ENCODE measurements around the gene AGAP6. TPM values are rescaled to one million over a fixed set of nuclear protein-coding genes. Genes with fewer than 3 reads are reported as not detected.
"Not testable (repeated sequence)": the region's sequence is repeated elsewhere in the genome, so short reads cannot be mapped to it uniquely, and the experiment has no call there.

AGAP6 gene
- total RNA-seq, 1 experiment from 2014 or later, result 13.4 TPM

- DNase-seq, result peak; percentile 86
- peak within 1 kb of the TSS; percentile 13 for H3K18ac ChIP-seq (ENCODE audit: insufficient read length, low read depth, low read length)
- H2AK5ac ChIP-seq (ENCODE audit: insufficient read length, low read length); H3K4me1 ChIP-seq (ENCODE audit: insufficient read depth, low read length); H3K27me3 Mint-ChIP-seq (ENCODE audit: low read depth); H3K9me3 Mint-ChIP-seq; H3K27ac ChIP-seq (ENCODE audit: insufficient read length, low read depth, low read length); H4K5ac ChIP-seq (ENCODE audit: insufficient read length, low read depth, low read length); H2BK20ac ChIP-seq (ENCODE audit: low read depth, low read length, poor library complexity, severe bottlenecking); H4K8ac ChIP-seq (replicated peaks; ENCODE audit: insufficient read length, low read depth, low read length); H3K27me3 ChIP-seq (ENCODE audit: insufficient read depth, low read length); H2BK15ac ChIP-seq (ENCODE audit: low read depth, low read length); H2BK120ac ChIP-seq (ENCODE audit: low read depth, low read length, poor library complexity, severe bottlenecking); H2BK12ac ChIP-seq (ENCODE audit: insufficient read length, low read depth, low read length); H2BK5ac ChIP-seq (ENCODE audit: insufficient read length, low read length); H3K4ac ChIP-seq (ENCODE audit: low read depth, low read length); H3K79me1 ChIP-seq (ENCODE audit: insufficient read depth, low read depth, low read length, poor library complexity, severe bottlenecking); H4K91ac ChIP-seq (ENCODE audit: insufficient read length, low read depth, low read length); H3K9me3 ChIP-seq (ENCODE audit: control insufficient read depth, low read depth, low read length); H3K23ac ChIP-seq (ENCODE audit: insufficient read length, low read depth, low read length); H3K14ac ChIP-seq (ENCODE audit: insufficient read depth, low read length); H4K20me1 ChIP-seq (ENCODE audit: control insufficient read depth, insufficient read depth, insufficient read length); H2AFZ ChIP-seq (ENCODE audit: low read length); H3K23me2 ChIP-seq (ENCODE audit: insufficient read length, low read depth, low read length, poor library complexity, severe bottlenecking); H3K56ac ChIP-seq (ENCODE audit: insufficient read length, low read depth, low read length); H3T11ph ChIP-seq (ENCODE audit: low read length): not testable (repeated sequence)
- Mint-ChIP-seq H3K4me3 (peak within 1 kb of the TSS; percentile 96 to 99), H3K4me1 (peaks cover 7 to 22% of the 10 kb centered on the region in 2 experiments), H3K27ac (peak within 1 kb of the TSS; percentile 98 to 100 (median 99)), H3K36me3 (ENCODE audit: insufficient read depth in 1 of 3, low read depth in 3 of 3) (peaks cover 5 to 21% (median 10%) of the 10 kb centered on the region in 3 experiments; a peak in 6 of 7 replicates)
- H3K4me2 ChIP-seq (ENCODE audit: insufficient read depth, insufficient read length, low read length), result peak within 1 kb of the TSS; percentile 76
- WGBS (ENCODE audit: extremely low coverage, insufficient read length, low lambda C conversion rate), result no CpG with 5 or more reads among the region's 81 CpGs
- 0 out of 3 replicates have a peak, but pooled peaks have one; percentile 20 for TF ChIP-seq CTCF (conservative IDR thresholded peaks at IDR 0.05)
- H3K9ac ChIP-seq (ENCODE audit: extremely low read depth, insufficient read length, low read length), result peak within 1 kb of the TSS; percentile 89
- peaks cover 22% of the 10 kb centered on the region; the same call in 1 of the 2 replicates for H3K79me2 ChIP-seq (ENCODE audit: insufficient read depth, low read length)
Measured at GRCh38 chr10:49941447-49942338, 46.5 kb upstream of the AGAP6 start, which contains the start of the genes PARG and TIMM23B. TSS of gene PARG (minus strand) at chr10:49942027. CDS start at chr10:49941725, 302 bp downstream. TSS of gene TIMM23B (plus strand) at chr10:49942053. CDS start at chr10:49942195, 142 bp downstream.

- H2BK20ac ChIP-seq (ENCODE audit: low read depth, low read length, poor library complexity, severe bottlenecking), result not testable (repeated sequence)
- peak overlapping the region; percentile 13 for H3K18ac ChIP-seq (ENCODE audit: insufficient read length, low read depth, low read length)
Measured at GRCh38 chr10:49942339-49942705, 45.9 kb upstream of the AGAP6 start.

More at GRCh38 chr10:49942339-49942705, 45.9 kb upstream of the AGAP6 start:
- not testable (repeated sequence) for H4K91ac ChIP-seq (ENCODE audit: insufficient read length, low read depth, low read length); H2BK12ac ChIP-seq (ENCODE audit: insufficient read length, low read depth, low read length); H3K56ac ChIP-seq (ENCODE audit: insufficient read length, low read depth, low read length); H3K27me3 Mint-ChIP-seq (ENCODE audit: low read depth); H3K27me3 ChIP-seq (ENCODE audit: insufficient read depth, low read length); H2BK120ac ChIP-seq (ENCODE audit: low read depth, low read length, poor library complexity, severe bottlenecking); H2BK5ac ChIP-seq (ENCODE audit: insufficient read length, low read length); H3K9me3 Mint-ChIP-seq; H3K23ac ChIP-seq (ENCODE audit: insufficient read length, low read depth, low read length); H2BK15ac ChIP-seq (ENCODE audit: low read depth, low read length); H2AFZ ChIP-seq (ENCODE audit: low read length); H3K9me3 ChIP-seq (ENCODE audit: control insufficient read depth, low read depth, low read length); H3K4me1 ChIP-seq (ENCODE audit: insufficient read depth, low read length); H2AK5ac ChIP-seq (ENCODE audit: insufficient read length, low read length); DNase-seq; H3K23me2 ChIP-seq (ENCODE audit: insufficient read length, low read depth, low read length, poor library complexity, severe bottlenecking); H4K5ac ChIP-seq (ENCODE audit: insufficient read length, low read depth, low read length); H3K79me1 ChIP-seq (ENCODE audit: insufficient read depth, low read depth, low read length, poor library complexity, severe bottlenecking); H3K14ac ChIP-seq (ENCODE audit: insufficient read depth, low read length); H3K27ac ChIP-seq (ENCODE audit: insufficient read length, low read depth, low read length); H4K8ac ChIP-seq (replicated peaks; ENCODE audit: insufficient read length, low read depth, low read length); H3K4ac ChIP-seq (ENCODE audit: low read depth, low read length); H3T11ph ChIP-seq (ENCODE audit: low read length); H4K20me1 ChIP-seq (ENCODE audit: control insufficient read depth, insufficient read depth, insufficient read length)
- Histone ChIP-seq H3K4me2 (ENCODE audit: insufficient read depth, insufficient read length, low read length) (peak overlapping the region; percentile 76), H3K79me2 (ENCODE audit: insufficient read depth, low read length) (peaks cover 22% of the 10 kb centered on the region; the same call in 1 of the 2 replicates), H3K9ac (ENCODE audit: extremely low read depth, insufficient read length, low read length) (peak overlapping the region; percentile 89)
- WGBS (ENCODE audit: extremely low coverage, insufficient read length, low lambda C conversion rate), result no CpG with 5 or more reads among the region's 12 CpGs
- Mint-ChIP-seq H3K4me1 (peaks cover 7 to 22% of the 10 kb centered on the region in 2 experiments), H3K36me3 (ENCODE audit: insufficient read depth in 1 of 3, low read depth in 3 of 3) (peaks cover 8 to 25% (median 10%) of the 10 kb centered on the region in 3 experiments; a peak in 6 of 7 replicates), H3K4me3 (peak overlapping the region; percentile 96 to 99), H3K27ac (peak overlapping the region; percentile 98 to 100 (median 99))
